HAP-1 (cell line): ENCODE results near the gene ESR2.
A peak's percentile ranks its signal among the peaks of the same experiment; 100 is the strongest.

Source experiments
- DNase-seq, 2 experiments: peaks; one replicate each; pipeline ENCODE4 v3.0.0-alpha.2; 2016 to 2020; ENCODE audit warnings: low spot score in 2 of 2
- H3K27me3 ChIP-seq: fragments of 250-450 bp; sonication (Bioruptor Pico); 2 replicates; pipeline ENCODE4 v1.5.1; 2020; ENCODE audit warnings: low read depth, mild to moderate bottlenecking, moderate library complexity
- H3K36me3 ChIP-seq: fragments of 250-450 bp; sonication (Bioruptor Pico); replicated peaks from 2 replicates; pipeline ENCODE4 v1.5.1; 2020; ENCODE audit warnings: mild to moderate bottlenecking
- H3K4me1 ChIP-seq: fragments of 250-450 bp; sonication (Bioruptor Pico); 2 replicates; pipeline ENCODE4 v1.5.1; 2020; ENCODE audit warnings: mild to moderate bottlenecking
- H3K4me3 ChIP-seq: fragments of 250-450 bp; sonication (Bioruptor Pico); 2 replicates; pipeline ENCODE4 v1.5.1; 2020; ENCODE audit warnings: mild to moderate bottlenecking, moderate library complexity
- H3K9me3 ChIP-seq: fragments of 250-450 bp; sonication (Bioruptor Pico); 2 replicates; pipeline ENCODE4 v1.5.1; 2020; ENCODE audit warnings: mild to moderate bottlenecking, moderate library complexity
- in situ Hi-C: fragments of 300-500 bp; cut with MboI; formaldehyde crosslinking; loops from 3 replicates; pipeline ENCODE4 v1.14.3; 2020; ENCODE audit warnings: low sequenced_read_pairs, inconsistent platforms, mixed read lengths

The ESR2 gene

GRCh38 chr14:64294672-64295413 lies 672 bp upstream of the ESR2 start:
- Histone ChIP-seq H3K4me1 (peaks cover 11% of the 10 kb centered on the region), H3K9me3 (no peaks in the 10 kb centered on the region), H3K36me3 (no peaks in the 10 kb centered on the region), H3K4me3 (peak overlapping the region; percentile 23), H3K27me3 (peaks cover 4% of the 10 kb centered on the region; the same call in 1 of the 2 replicates)
- DNase-seq, result peak; percentile 43 to 94
- in situ Hi-C loops, result no loop called here

- H3K4me3 ChIP-seq, result no peak overlapping the region
- H3K4me1 ChIP-seq, result peaks cover 11% of the 10 kb centered on the region
- no peaks in the 10 kb centered on the region for H3K9me3 ChIP-seq
- no peak for DNase-seq
- 0 out of 2 replicates have a peak, but pooled peaks cover 2% of the 10 kb centered on the region for H3K27me3 ChIP-seq
- no peaks in the 10 kb centered on the region for H3K36me3 ChIP-seq
- in situ Hi-C loops, result no loop called here
These were observed 2.0 kb downstream of the ESR2 start for GRCh38 chr14:64292197-64292596.

- no peaks in the 10 kb centered on the region for H3K9me3 ChIP-seq
- in situ Hi-C loops, result no loop called here
- H3K27me3 ChIP-seq, result no peaks in the 10 kb centered on the region
- DNase-seq, result no peak
- no peak overlapping the region for H3K4me3 ChIP-seq
- no peaks in the 10 kb centered on the region for H3K36me3 ChIP-seq
- H3K4me1 ChIP-seq, result peaks cover 9% of the 10 kb centered on the region
These were observed 4.6 kb downstream of the ESR2 start for GRCh38 chr14:64289571-64289970.

- Histone ChIP-seq H3K4me1 (no peaks in the 10 kb centered on the region), H3K27me3 (no peaks in the 10 kb centered on the region; the same call in 1 of the 2 replicates), H3K4me3 (no peak overlapping the region), H3K36me3 (no peaks in the 10 kb centered on the region), H3K9me3 (no peaks in the 10 kb centered on the region)
- DNase-seq, result no peak
- in situ Hi-C loops, result no loop called here
These were observed 12.4 kb downstream of the ESR2 start for GRCh38 chr14:64281805-64282204.

- DNase-seq, result no peak
- H3K4me1 ChIP-seq, result no peaks in the 10 kb centered on the region
- no peaks in the 10 kb centered on the region for H3K9me3 ChIP-seq
- no peaks in the 10 kb centered on the region; the same call in 1 of the 2 replicates for H3K27me3 ChIP-seq
- in situ Hi-C loops, result no loop called here
- no peaks in the 10 kb centered on the region for H3K36me3 ChIP-seq
- no peak overlapping the region for H3K4me3 ChIP-seq
These were observed 14.2 kb downstream of the ESR2 start for GRCh38 chr14:64279704-64280668.

- DNase-seq, result no peak
- no peaks in the 10 kb centered on the region for H3K36me3 ChIP-seq
These were observed 15.7 kb downstream of the ESR2 start for GRCh38 chr14:64278458-64278857.

GRCh38 chr14:64272019-64272418 lies 22.2 kb downstream of the ESR2 start:
- H3K4me3 ChIP-seq, result no peak overlapping the region
- DNase-seq, result no peak
- no peaks in the 10 kb centered on the region for H3K36me3 ChIP-seq
- no peaks in the 10 kb centered on the region for H3K9me3 ChIP-seq
- in situ Hi-C loops, result no loop called here
- no peaks in the 10 kb centered on the region for H3K4me1 ChIP-seq
- H3K27me3 ChIP-seq, result 0 out of 2 replicates have a peak, but pooled peaks cover 4% of the 10 kb centered on the region

More at GRCh38 chr14:64278458-64278857, 15.7 kb downstream of the ESR2 start:
- Histone ChIP-seq H3K9me3 (no peaks in the 10 kb centered on the region), H3K4me1 (no peaks in the 10 kb centered on the region), H3K4me3 (no peak overlapping the region), H3K27me3 (peaks cover 1% of the 10 kb centered on the region; the same call in 1 of the 2 replicates)
- in situ Hi-C loops, result no loop called here

- Histone ChIP-seq H3K4me3 (no peak overlapping the region), H3K4me1 (no peaks in the 10 kb centered on the region), H3K9me3 (no peaks in the 10 kb centered on the region), H3K36me3 (no peaks in the 10 kb centered on the region), H3K27me3 (no peaks in the 10 kb centered on the region)
- no peak for DNase-seq
- in situ Hi-C loops, result no loop called here
These were observed 27.9 kb downstream of the ESR2 start for GRCh38 chr14:64266239-64266638.

GRCh38 chr14:64265222-64265621 lies 28.9 kb downstream of the ESR2 start:
- Histone ChIP-seq H3K27me3 (no peaks in the 10 kb centered on the region), H3K36me3 (no peaks in the 10 kb centered on the region), H3K4me1 (no peaks in the 10 kb centered on the region), H3K9me3 (no peaks in the 10 kb centered on the region), H3K4me3 (no peak overlapping the region)
- no peak for DNase-seq
- in situ Hi-C loops, result no loop called here

- Histone ChIP-seq H3K4me1 (no peaks in the 10 kb centered on the region), H3K27me3 (no peaks in the 10 kb centered on the region), H3K36me3 (no peaks in the 10 kb centered on the region), H3K4me3 (no peak overlapping the region), H3K9me3 (no peaks in the 10 kb centered on the region)
- in situ Hi-C loops, result no loop called here
- no peak for DNase-seq
These were observed 33.8 kb downstream of the ESR2 start for GRCh38 chr14:64260418-64260817.

GRCh38 chr14:64255756-64256155 lies 38.4 kb downstream of the ESR2 start:
- H3K9me3 ChIP-seq, result no peaks in the 10 kb centered on the region
- no peaks in the 10 kb centered on the region for H3K36me3 ChIP-seq
- DNase-seq, result no peak
- H3K27me3 ChIP-seq, result no peaks in the 10 kb centered on the region
- H3K4me1 ChIP-seq, result no peaks in the 10 kb centered on the region
- in situ Hi-C loops, result no loop called here
- no peak overlapping the region for H3K4me3 ChIP-seq

- H3K27me3 ChIP-seq, result no peaks in the 10 kb centered on the region
- H3K4me1 ChIP-seq, result no peaks in the 10 kb centered on the region
- no peak overlapping the region for H3K4me3 ChIP-seq
- in situ Hi-C loops, result no loop called here
- no peak for DNase-seq
- H3K36me3 ChIP-seq, result no peaks in the 10 kb centered on the region
- H3K9me3 ChIP-seq, result no peaks in the 10 kb centered on the region
These were observed 40.5 kb downstream of the ESR2 start for GRCh38 chr14:64253672-64254071.

GRCh38 chr14:64249363-64249762 lies 44.8 kb downstream of the ESR2 start:
- in situ Hi-C loops, result no loop called here

GRCh38 chr14:64248689-64249088 lies 45.5 kb downstream of the ESR2 start:
- Histone ChIP-seq H3K4me3 (no peak overlapping the region), H3K4me1 (no peaks in the 10 kb centered on the region), H3K9me3 (no peaks in the 10 kb centered on the region), H3K27me3 (no peaks in the 10 kb centered on the region), H3K36me3 (no peaks in the 10 kb centered on the region)
- in situ Hi-C loops, result no loop called here
- no peak for DNase-seq

More at GRCh38 chr14:64249363-64249762, 44.8 kb downstream of the ESR2 start:
- Histone ChIP-seq H3K9me3 (no peaks in the 10 kb centered on the region), H3K27me3 (no peaks in the 10 kb centered on the region), H3K4me3 (no peak overlapping the region), H3K36me3 (no peaks in the 10 kb centered on the region), H3K4me1 (no peaks in the 10 kb centered on the region)
- no peak for DNase-seq
